NK-92 treated with Interleukin-12 subunit alpha and Interleukin-12 subunit beta, amount 100 ng/mL, for 24 hours (cell line): ENCODE measurements around the gene PTPRN2.
"Not testable (repeated sequence)": the region's sequence is repeated elsewhere in the genome, so short reads cannot be mapped to it uniquely, and the experiment has no call there.

Source experiments
- DNase-seq: peaks from one replicate; lab custom pipeline; 2025; lab: John Stamatoyannopoulos, UW

PTPRN2 gene

GRCh38 chr7:157709531-157710251, 877.9 kb downstream of the PTPRN2 start:
- DNase-seq, result no peak

GRCh38 chr7:157708919-157709295, 878.7 kb downstream of the PTPRN2 start:
- no peak for DNase-seq

GRCh38 chr7:157707983-157708918, 879.4 kb downstream of the PTPRN2 start:
- DNase-seq, result no peak

- no peak for DNase-seq
Observed at GRCh38 chr7:157704365-157704764, 883.3 kb downstream of the PTPRN2 start.

- no peak for DNase-seq
Observed at GRCh38 chr7:157703534-157704195, 884.0 kb downstream of the PTPRN2 start.

- DNase-seq, result no peak
Observed at GRCh38 chr7:157703131-157703530, 884.5 kb downstream of the PTPRN2 start.

GRCh38 chr7:157702311-157703023, 885.2 kb downstream of the PTPRN2 start:
- DNase-seq, result no peak

- DNase-seq, result not testable (repeated sequence)
Observed at GRCh38 chr7:157701395-157702180, 886.0 kb downstream of the PTPRN2 start.

GRCh38 chr7:157700231-157701005, 887.2 kb downstream of the PTPRN2 start:
- no peak for DNase-seq

- DNase-seq, result no peak
Observed at GRCh38 chr7:157699357-157700013, 888.1 kb downstream of the PTPRN2 start.

GRCh38 chr7:157697287-157697686, 890.3 kb downstream of the PTPRN2 start:
- DNase-seq, result not testable (repeated sequence)

GRCh38 chr7:157695609-157696008, 892.0 kb downstream of the PTPRN2 start:
- not testable (repeated sequence) for DNase-seq

GRCh38 chr7:157694376-157694665, 893.3 kb downstream of the PTPRN2 start:
- no peak for DNase-seq

- no peak for DNase-seq
Observed at GRCh38 chr7:157693521-157694375, 893.9 kb downstream of the PTPRN2 start.

GRCh38 chr7:157693071-157693520, 894.5 kb downstream of the PTPRN2 start:
- DNase-seq, result no peak

- DNase-seq, result no peak
Observed at GRCh38 chr7:157692460-157693011, 895.1 kb downstream of the PTPRN2 start.

GRCh38 chr7:157691586-157692459, 895.8 kb downstream of the PTPRN2 start:
- no peak for DNase-seq
